SK-N-SH (cell line): ENCODE measurements around the gene ST6GALNAC6. TPM values are rescaled to one million over a fixed set of nuclear protein-coding genes. Genes with fewer than 3 reads are reported as not detected.
"Not testable (repeated sequence)": the region's sequence is repeated elsewhere in the genome, so short reads cannot be mapped to it uniquely, and the experiment has no call there.

Source experiments
- CTCF ChIA-PET: fragments of 300-600, 350-600 bp; formaldehyde crosslinking; extraction: SDS; loops from one replicate; lab custom pipeline; 2021; lab: Yijun Ruan, JAX
- POLR2A ChIA-PET: fragments of 350-600 bp; sonication (Branson Sonifier 250); formaldehyde crosslinking; extraction: SDS; loops from one replicate; lab custom pipeline; 2020; ENCODE audit warnings: antibody characterized with exemption, inconsistent platforms; lab: Yijun Ruan, JAX
- DNase-seq: peaks from one replicate; pipeline ENCODE4 v3.0.0; 2012
- H2AFZ ChIP-seq: fragments of 200-600 bp; sonication (generic); 2 replicates; pipeline ENCODE4 v1.8.1; 2016; ENCODE audit warnings: antibody characterized with exemption, mild to moderate bottlenecking, low read depth
- H3F3A ChIP-seq: fragments of 200-600 bp; sonication (generic); replicated peaks from 2 replicates; pipeline ENCODE3; 2016; ENCODE audit warnings: antibody characterized with exemption, mild to moderate bottlenecking; ENCODE audit not compliant: insufficient read depth
- H3K27ac ChIP-seq, 2 experiments: fragments of 200-500 bp in 1 of 2; fragments of 200-600 bp in 1 of 2; sonication (Bioruptor generic) in 1 of 2; sonication (generic), shearing (Covaris generic) in 1 of 2; 2 replicates each; pipeline versions ENCODE4 v1.5.1 to v1.6.1; 2014 to 2016; ENCODE audit warnings: low read depth in 2 of 2, inconsistent platforms in 1 of 2, low read length in 1 of 2, mild to moderate bottlenecking in 1 of 2, mixed read lengths in 1 of 2
- H3K27me3 ChIP-seq: fragments of 200-600 bp; sonication (generic), shearing (Covaris generic); 2 replicates; pipeline ENCODE4 v1.6.1; 2016; ENCODE audit warnings: mixed run types; ENCODE audit not compliant: insufficient read depth
- H3K36me3 ChIP-seq, 2 experiments: fragments of 200-500 bp in 1 of 2; fragments of 200-600 bp in 1 of 2; sonication (Bioruptor generic) in 1 of 2; sonication (generic) in 1 of 2; replicated peaks in 1 of 2; 2 replicates each; pipeline versions ENCODE3 to v1.5.1; 2014 to 2016; ENCODE audit warnings: low read length in 1 of 2, mild to moderate bottlenecking in 1 of 2; ENCODE audit not compliant: insufficient read depth in 2 of 2, control insufficient read depth in 1 of 2
- H3K4me1 ChIP-seq, 2 experiments: fragments of 200-500 bp in 1 of 2; fragments of 200-600 bp in 1 of 2; sonication (Bioruptor generic) in 1 of 2; sonication (generic), shearing (Covaris generic) in 1 of 2; 2 replicates each; pipeline versions ENCODE4 v1.5.1 to v1.6.1; 2014 to 2016; ENCODE audit warnings: low read depth in 1 of 2, low read length in 1 of 2, mixed run types in 1 of 2; ENCODE audit not compliant: insufficient read depth in 2 of 2, control insufficient read depth in 1 of 2
- H3K4me2 ChIP-seq: fragments of 200-600 bp; sonication (generic), shearing (Covaris generic); 2 replicates; pipeline ENCODE4 v1.6.1; 2017; ENCODE audit warnings: mixed run types
- H3K4me3 ChIP-seq, 2 experiments: fragments of 200-500 bp in 1 of 2; fragments of 200-600 bp in 1 of 2; sonication (Bioruptor generic) in 1 of 2; sonication (generic), shearing (Covaris generic) in 1 of 2; 2 replicates each; pipeline versions ENCODE4 v1.5.1 to v1.8.1; 2014 to 2016; ENCODE audit warnings: low read depth in 2 of 2, inconsistent platforms in 1 of 2, low read length in 1 of 2, mild to moderate bottlenecking in 1 of 2, mixed read lengths in 1 of 2, moderate library complexity in 1 of 2
- H3K79me2 ChIP-seq: fragments of 200-600 bp; sonication (generic); 2 replicates; pipeline ENCODE4 v1.8.1; 2017; ENCODE audit warnings: mild to moderate bottlenecking; ENCODE audit not compliant: insufficient read depth
- H3K9ac ChIP-seq: fragments of 200-600 bp; sonication (generic); 2 replicates; pipeline ENCODE4 v1.6.1; 2017; ENCODE audit warnings: mixed run types
- H3K9me2 ChIP-seq: fragments of 200-600 bp; sonication (generic); 2 replicates; pipeline ENCODE4 v1.6.1; 2017; ENCODE audit warnings: mixed run types
- H3K9me3 ChIP-seq: fragments of 200-600 bp; sonication (generic); 2 replicates; pipeline ENCODE4 v1.6.1; 2017; ENCODE audit warnings: mixed run types, mild to moderate bottlenecking, moderate library complexity
- H4K20me1 ChIP-seq: fragments of 200-600 bp; sonication (generic); 2 replicates; pipeline ENCODE4 v1.6.1; 2017; ENCODE audit warnings: mild to moderate bottlenecking, mixed run types; ENCODE audit not compliant: insufficient read depth
- CHD2 ChIP-seq: fragments of 150-350 bp; IDR thresholded peaks from 2 replicates; pipeline ENCODE4 v1.6.1; 2018; ENCODE audit warnings: low read length; ENCODE audit not compliant: partially characterized antibody
- ELF1 ChIP-seq: IDR thresholded peaks from 2 replicates; pipeline ENCODE4 v1.4.0; 2012
- EP300 ChIP-seq, 2 experiments: IDR thresholded peaks; 2 replicates each; pipeline versions ENCODE4 v1.4.0 to v1.6.1; 2012; ENCODE audit warnings: borderline replicate concordance in 1 of 2, low read depth in 1 of 2, low read length in 1 of 2
- EZH2phosphoT487 ChIP-seq: fragments of 200-600 bp; sonication (generic); IDR thresholded peaks from 2 replicates; pipeline ENCODE4 v1.6.1; 2017; ENCODE audit warnings: low read depth, mixed run types, mild to moderate bottlenecking, antibody characterized with exemption, moderate library complexity, borderline replicate concordance
- GABPA ChIP-seq: IDR thresholded peaks from 2 replicates; pipeline ENCODE4 v1.4.0; 2012; ENCODE audit warnings: low read depth, mild to moderate bottlenecking
- GATA2 ChIP-seq: sonication (generic); formaldehyde crosslinking; IDR thresholded peaks from 2 replicates; pipeline ENCODE4 v1.5.0; 2020; ENCODE audit warnings: mild to moderate bottlenecking, missing genetic modification reagents
- MXI1 ChIP-seq: IDR thresholded peaks from 2 replicates; pipeline ENCODE4 v1.6.1; 2012; ENCODE audit warnings: mild to moderate bottlenecking, low read depth, low read length, improper control_type of control experiment
- POLR2AphosphoS5 ChIP-seq: IDR thresholded peaks from 2 replicates; pipeline ENCODE4 v1.6.1; 2012; ENCODE audit warnings: low read depth, low read length
- RCOR1 ChIP-seq: fragments of 150-350 bp; IDR thresholded peaks from 2 replicates; pipeline ENCODE4 v1.6.1; 2017; ENCODE audit warnings: antibody characterized with exemption, low read length
- RFX5 ChIP-seq: IDR thresholded peaks from 2 replicates; pipeline ENCODE4 v1.6.1; 2012; ENCODE audit warnings: mild to moderate bottlenecking, improper control_type of control experiment, low read length
- SIN3A ChIP-seq: IDR thresholded peaks from 2 replicates; pipeline ENCODE4 v1.6.1; 2012; ENCODE audit warnings: low read depth, mild to moderate bottlenecking, low read length, moderate library complexity, borderline replicate concordance
- TCF12 ChIP-seq: IDR thresholded peaks from 2 replicates; pipeline ENCODE4 v1.4.0; 2012
- TEAD4 ChIP-seq: IDR thresholded peaks from 2 replicates; pipeline ENCODE4 v1.4.0; 2012; ENCODE audit warnings: mild to moderate bottlenecking, borderline replicate concordance; ENCODE audit not compliant: insufficient read depth
- WGBS: methylation state at CpG from one replicate; pipeline ENCODE4 v1.1.6; 2017; ENCODE audit warnings: low lambda C conversion rate; 5-methylcytosine and 5-hydroxymethylcytosine counted together
- polyA plus RNA-seq, 3 experiments: library from polyadenylated mRNA; depleted of rRNA; stranded (reverse); fragments of >200 nt; gene quantifications; 2 replicates each; pipeline ENCODE4 v1.2.3, GENCODE V29; 2012
- TF ChIP-seq, protein P1 (sequence below): fragments of 150-350 bp; IDR thresholded peaks from 2 replicates; pipeline ENCODE4 v1.6.1; 2017; ENCODE audit warnings: antibody characterized with exemption, low read length, low read depth, borderline replicate concordance
- TF ChIP-seq, protein P2 (sequence below): IDR thresholded peaks from 2 replicates; pipeline ENCODE4; 2012
- TF ChIP-seq, protein P3 (sequence below): fragments of 200-600 bp; sonication (generic); IDR thresholded peaks from 2 replicates; pipeline ENCODE4 v1.6.1; 2017; ENCODE audit warnings: antibody characterized with exemption, mild to moderate bottlenecking, moderate library complexity

ST6GALNAC6 gene
- polyA plus RNA-seq, 1 of the 3 experiments (the other 2 are of a cell fraction) = 34.8 TPM

DNA sequence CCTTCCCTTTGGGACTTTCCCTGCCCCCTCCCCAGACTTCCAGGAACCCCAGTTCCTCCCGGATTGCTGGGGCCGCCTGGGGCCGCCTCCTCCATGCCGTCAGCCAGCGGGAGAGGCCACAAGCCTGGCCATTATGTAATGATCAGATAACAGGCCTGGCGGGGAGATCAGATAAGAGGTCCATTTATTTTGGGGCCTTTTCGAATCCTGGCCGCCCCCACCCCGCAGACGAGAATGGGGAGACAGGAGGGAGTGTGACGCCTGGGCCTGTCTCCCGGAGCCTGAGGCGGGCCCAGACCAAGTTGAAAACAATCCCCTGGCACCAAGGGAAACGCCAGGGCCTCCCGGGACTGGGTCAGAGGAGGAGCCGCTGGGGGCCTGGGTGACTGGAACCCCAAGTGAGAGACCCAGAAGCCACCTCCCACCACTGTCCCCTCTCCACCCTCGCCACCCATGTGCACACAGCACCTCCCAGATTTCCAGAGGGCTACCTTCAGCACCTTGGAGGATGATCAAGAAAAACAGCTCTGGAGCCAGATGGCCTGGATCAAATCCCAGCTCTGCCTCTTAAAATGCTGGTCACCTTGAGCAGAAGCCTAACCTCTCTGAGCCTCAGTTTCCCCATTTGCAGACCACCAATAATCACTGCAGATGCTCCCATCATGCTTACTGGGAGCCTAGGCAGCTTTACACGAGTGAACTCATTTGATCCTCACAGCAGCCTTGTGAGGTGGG is 52.8 kb downstream of the ST6GALNAC6 start:
- TF ChIP-seq EP300 (IDR thresholded peaks at IDR 0.05; ENCODE audit: borderline replicate concordance in 1 of 2, low read depth in 1 of 2, low read length in 1 of 2) (peak in 1 of 2 experiments; percentile 45; a peak in 1 of 4 replicates), TCF12 (no peak), SIN3A (no peak), ELF1 (no peak), GATA2 (CRISPR knock-in tag) (peak; percentile 86), CHD2 (peak; percentile 53), MXI1 (peak; percentile 23; the same call in 1 of the 2 replicates), EZH2phosphoT487 (no peak), RCOR1 (0 out of 2 replicates have a peak, but pooled peaks have one; percentile 27)
- Histone ChIP-seq H3K9ac (no peak overlapping the region), H3K27me3 (no peaks in the 10 kb centered on the region), H3F3A (no peaks in the 10 kb centered on the region), H3K4me3 (no peak overlapping the region), H3K9me3 (peaks cover 7% of the 10 kb centered on the region; the same call in 1 of the 2 replicates), H4K20me1 (no peaks in the 10 kb centered on the region), H3K4me2 (no peak overlapping the region), H3K79me2 (peaks cover 58% of the 10 kb centered on the region), H3K27ac (peak overlapping the region in 1 of 2 experiments; percentile 64; a peak in 2 of 4 replicates), H3K4me1 (peaks cover 5 to 10% of the 10 kb centered on the region in 2 experiments; a peak in 2 of 4 replicates), H3K36me3 (peaks cover 7 to 16% of the 10 kb centered on the region in 2 experiments), H2AFZ (no peak overlapping the region), H3K9me2 (no peaks in the 10 kb centered on the region)
- ChIA-PET CTCF (interaction anchor here (1.0 to 3.8 kb wide), 2 partner anchors 23 to 111 kb away, joined by 3 to 16 read pairs; partner anchors contain the start of gene TOR2A), POLR2A (no interaction called here)
- 75% methylated on average over 17 of the region's 18 CpGs for WGBS
- peak; percentile 80 for DNase-seq

DNA sequence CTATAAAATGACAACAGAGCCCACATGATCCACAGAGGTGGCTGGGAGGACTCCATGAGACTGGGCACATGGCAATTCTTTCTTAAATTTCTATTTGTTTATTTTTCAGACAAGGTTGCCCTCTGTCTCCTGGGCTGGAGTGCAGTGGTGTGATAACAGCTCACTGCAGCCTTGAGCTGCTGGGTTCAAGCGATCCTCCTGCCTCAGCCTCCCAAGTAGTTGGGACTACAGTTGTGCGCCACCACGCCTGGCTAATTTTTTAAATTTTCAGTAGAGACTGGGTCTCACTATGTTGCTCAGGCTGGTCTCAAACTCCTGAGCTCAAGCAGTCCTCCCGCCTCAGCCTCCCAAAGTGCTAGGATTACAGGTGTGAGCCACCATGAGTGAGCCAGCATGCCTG is 53.8 kb downstream of the ST6GALNAC6 start:
- H3K9ac ChIP-seq, H4K20me1 ChIP-seq, H3K27ac ChIP-seq, H3K9me3 ChIP-seq, H3K4me3 ChIP-seq, DNase-seq, POLR2A ChIA-PET, H3K4me2 ChIP-seq, H2AFZ ChIP-seq, H3F3A ChIP-seq, H3K27me3 ChIP-seq, H3K9me2 ChIP-seq: not testable (repeated sequence)
- Histone ChIP-seq H3K79me2 (peaks cover 52% of the 10 kb centered on the region), H3K36me3 (peaks cover 7 to 17% of the 10 kb centered on the region in 2 experiments), H3K4me1 (peaks cover 5 to 10% of the 10 kb centered on the region in 2 experiments; a peak in 2 of 4 replicates)
- 96% methylated on average over 4 of the region's 4 CpGs for WGBS
- CTCF ChIA-PET = interaction anchor here (0.6 to 3.8 kb wide), 5 partner anchors 8 to 111 kb away, joined by 3 to 16 read pairs (median 3); partner anchors contain the start of gene TOR2A

DNA sequence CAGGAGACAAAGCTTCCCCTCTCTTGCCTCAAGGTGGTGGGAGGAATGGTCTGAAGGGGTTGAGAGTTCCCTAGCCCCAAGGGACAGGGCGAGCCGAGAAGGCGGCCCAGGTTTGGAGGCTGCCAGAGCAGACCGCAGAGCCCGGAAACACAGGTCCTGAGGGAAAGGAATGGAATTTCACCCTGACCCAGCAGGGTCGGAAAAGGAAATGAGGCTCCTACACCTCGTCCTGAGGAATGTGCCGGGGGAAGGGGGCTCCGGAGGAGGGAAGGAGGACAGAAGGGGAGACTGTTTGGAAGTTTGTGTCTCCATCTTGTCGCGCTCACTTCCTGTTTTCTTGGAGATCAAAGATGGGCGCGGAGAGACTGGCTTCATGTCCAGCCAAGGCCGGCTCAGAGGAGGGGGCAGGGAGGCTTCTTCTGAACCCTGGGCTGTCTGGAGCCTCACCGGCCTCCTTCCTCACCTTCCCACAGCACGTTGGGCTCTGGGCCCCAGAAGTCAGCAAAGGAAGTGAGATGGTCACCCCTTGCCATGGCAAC is 54.5 kb downstream of the ST6GALNAC6 start:
- Histone ChIP-seq H3K9me2 (no peaks in the 10 kb centered on the region), H3K27ac (no peak overlapping the region), H3K36me3 (peaks cover 7 to 17% of the 10 kb centered on the region in 2 experiments), H3K9ac (no peak overlapping the region), H2AFZ (no peak overlapping the region), H3K27me3 (no peaks in the 10 kb centered on the region), H3K4me3 (no peak overlapping the region), H3K4me2 (no peak overlapping the region), H3K9me3 (peaks cover 6% of the 10 kb centered on the region; the same call in 1 of the 2 replicates), H3K79me2 (peaks cover 45% of the 10 kb centered on the region), H4K20me1 (no peaks in the 10 kb centered on the region), H3K4me1 (peaks cover 5 to 10% of the 10 kb centered on the region in 2 experiments; a peak in 2 of 4 replicates), H3F3A (peaks cover 4% of the 10 kb centered on the region)
- POLR2A ChIA-PET = no interaction called here
- WGBS = 85% methylated on average over 13 of the region's 16 CpGs
- no peak for DNase-seq
- CTCF ChIA-PET = interaction anchor here (1.1 to 3.8 kb wide), 2 partner anchors 16 to 25 kb away, joined by 3 to 16 read pairs; no protein-coding TSS in a partner anchor
- TF ChIP-seq RFX5 = no peak
- TF ChIP-seq, protein P1, sequence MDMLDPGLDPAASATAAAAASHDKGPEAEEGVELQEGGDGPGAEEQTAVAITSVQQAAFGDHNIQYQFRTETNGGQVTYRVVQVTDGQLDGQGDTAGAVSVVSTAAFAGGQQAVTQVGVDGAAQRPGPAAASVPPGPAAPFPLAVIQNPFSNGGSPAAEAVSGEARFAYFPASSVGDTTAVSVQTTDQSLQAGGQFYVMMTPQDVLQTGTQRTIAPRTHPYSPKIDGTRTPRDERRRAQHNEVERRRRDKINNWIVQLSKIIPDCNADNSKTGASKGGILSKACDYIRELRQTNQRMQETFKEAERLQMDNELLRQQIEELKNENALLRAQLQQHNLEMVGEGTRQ = no peak
- TF ChIP-seq, protein P2, sequence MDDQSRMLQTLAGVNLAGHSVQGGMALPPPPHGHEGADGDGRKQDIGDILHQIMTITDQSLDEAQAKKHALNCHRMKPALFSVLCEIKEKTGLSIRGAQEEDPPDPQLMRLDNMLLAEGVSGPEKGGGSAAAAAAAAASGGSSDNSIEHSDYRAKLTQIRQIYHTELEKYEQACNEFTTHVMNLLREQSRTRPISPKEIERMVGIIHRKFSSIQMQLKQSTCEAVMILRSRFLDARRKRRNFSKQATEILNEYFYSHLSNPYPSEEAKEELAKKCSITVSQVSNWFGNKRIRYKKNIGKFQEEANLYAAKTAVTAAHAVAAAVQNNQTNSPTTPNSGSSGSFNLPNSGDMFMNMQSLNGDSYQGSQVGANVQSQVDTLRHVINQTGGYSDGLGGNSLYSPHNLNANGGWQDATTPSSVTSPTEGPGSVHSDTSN = no peak
- no peak for TF ChIP-seq POLR2AphosphoS5
- TF ChIP-seq GABPA = no peak
- no peak for TF ChIP-seq TEAD4
- no peak for TF ChIP-seq SIN3A
- TF ChIP-seq, protein P3, sequence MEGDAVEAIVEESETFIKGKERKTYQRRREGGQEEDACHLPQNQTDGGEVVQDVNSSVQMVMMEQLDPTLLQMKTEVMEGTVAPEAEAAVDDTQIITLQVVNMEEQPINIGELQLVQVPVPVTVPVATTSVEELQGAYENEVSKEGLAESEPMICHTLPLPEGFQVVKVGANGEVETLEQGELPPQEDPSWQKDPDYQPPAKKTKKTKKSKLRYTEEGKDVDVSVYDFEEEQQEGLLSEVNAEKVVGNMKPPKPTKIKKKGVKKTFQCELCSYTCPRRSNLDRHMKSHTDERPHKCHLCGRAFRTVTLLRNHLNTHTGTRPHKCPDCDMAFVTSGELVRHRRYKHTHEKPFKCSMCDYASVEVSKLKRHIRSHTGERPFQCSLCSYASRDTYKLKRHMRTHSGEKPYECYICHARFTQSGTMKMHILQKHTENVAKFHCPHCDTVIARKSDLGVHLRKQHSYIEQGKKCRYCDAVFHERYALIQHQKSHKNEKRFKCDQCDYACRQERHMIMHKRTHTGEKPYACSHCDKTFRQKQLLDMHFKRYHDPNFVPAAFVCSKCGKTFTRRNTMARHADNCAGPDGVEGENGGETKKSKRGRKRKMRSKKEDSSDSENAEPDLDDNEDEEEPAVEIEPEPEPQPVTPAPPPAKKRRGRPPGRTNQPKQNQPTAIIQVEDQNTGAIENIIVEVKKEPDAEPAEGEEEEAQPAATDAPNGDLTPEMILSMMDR = no peak
- no peak for TF ChIP-seq RCOR1
